ENCODE data around the gene PADI2.

DNA sequence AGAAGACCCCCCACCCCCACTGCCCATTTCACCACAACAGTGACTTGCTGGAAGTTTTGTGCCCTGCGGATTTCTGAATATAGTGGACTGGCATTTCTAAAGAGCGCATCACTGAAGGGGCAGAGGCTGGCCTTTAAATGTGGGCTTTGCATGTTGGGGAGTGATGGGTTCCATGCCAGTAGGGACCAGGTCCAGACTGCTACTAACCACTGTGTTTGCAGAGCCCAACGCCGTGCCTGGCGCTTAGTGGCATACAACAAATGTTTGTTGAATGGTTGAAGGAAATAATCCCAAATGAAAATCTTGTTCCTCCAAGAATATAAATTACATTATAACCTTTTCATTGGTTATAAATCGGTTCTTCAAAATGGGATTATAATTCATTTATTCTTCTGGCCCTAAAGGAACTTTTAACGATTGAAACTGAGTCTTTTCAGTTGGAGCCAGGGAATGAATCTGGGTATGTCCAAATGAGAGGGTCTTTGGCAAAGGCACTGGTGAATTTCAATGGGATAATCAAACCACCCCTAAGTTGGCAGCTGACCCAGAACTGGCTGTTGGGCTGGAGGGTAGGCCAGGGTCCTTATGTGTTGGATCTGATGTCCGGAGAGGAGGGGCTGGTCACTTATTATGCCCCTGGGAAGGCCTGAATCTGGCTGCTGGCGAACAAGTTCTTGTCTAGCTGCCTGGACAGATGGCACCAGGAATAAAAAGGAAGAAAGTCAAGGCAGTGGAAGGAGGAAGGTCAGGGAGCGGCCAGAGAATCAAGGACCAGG lies 51.6 kb downstream of the PADI2 start:
- TF ChIP-seq, protein P1, sequence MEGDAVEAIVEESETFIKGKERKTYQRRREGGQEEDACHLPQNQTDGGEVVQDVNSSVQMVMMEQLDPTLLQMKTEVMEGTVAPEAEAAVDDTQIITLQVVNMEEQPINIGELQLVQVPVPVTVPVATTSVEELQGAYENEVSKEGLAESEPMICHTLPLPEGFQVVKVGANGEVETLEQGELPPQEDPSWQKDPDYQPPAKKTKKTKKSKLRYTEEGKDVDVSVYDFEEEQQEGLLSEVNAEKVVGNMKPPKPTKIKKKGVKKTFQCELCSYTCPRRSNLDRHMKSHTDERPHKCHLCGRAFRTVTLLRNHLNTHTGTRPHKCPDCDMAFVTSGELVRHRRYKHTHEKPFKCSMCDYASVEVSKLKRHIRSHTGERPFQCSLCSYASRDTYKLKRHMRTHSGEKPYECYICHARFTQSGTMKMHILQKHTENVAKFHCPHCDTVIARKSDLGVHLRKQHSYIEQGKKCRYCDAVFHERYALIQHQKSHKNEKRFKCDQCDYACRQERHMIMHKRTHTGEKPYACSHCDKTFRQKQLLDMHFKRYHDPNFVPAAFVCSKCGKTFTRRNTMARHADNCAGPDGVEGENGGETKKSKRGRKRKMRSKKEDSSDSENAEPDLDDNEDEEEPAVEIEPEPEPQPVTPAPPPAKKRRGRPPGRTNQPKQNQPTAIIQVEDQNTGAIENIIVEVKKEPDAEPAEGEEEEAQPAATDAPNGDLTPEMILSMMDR (conservative IDR thresholded peaks at IDR 0.05) = no peak
- no peak for TF ChIP-seq EZH2 (IDR thresholded peaks at IDR 0.05; ENCODE audit: low read depth)

All from PC-9 (cell line).